ENCODE measurements around the gene JAKMIP1.

- TF ChIP-seq, protein P1, sequence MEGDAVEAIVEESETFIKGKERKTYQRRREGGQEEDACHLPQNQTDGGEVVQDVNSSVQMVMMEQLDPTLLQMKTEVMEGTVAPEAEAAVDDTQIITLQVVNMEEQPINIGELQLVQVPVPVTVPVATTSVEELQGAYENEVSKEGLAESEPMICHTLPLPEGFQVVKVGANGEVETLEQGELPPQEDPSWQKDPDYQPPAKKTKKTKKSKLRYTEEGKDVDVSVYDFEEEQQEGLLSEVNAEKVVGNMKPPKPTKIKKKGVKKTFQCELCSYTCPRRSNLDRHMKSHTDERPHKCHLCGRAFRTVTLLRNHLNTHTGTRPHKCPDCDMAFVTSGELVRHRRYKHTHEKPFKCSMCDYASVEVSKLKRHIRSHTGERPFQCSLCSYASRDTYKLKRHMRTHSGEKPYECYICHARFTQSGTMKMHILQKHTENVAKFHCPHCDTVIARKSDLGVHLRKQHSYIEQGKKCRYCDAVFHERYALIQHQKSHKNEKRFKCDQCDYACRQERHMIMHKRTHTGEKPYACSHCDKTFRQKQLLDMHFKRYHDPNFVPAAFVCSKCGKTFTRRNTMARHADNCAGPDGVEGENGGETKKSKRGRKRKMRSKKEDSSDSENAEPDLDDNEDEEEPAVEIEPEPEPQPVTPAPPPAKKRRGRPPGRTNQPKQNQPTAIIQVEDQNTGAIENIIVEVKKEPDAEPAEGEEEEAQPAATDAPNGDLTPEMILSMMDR (IDR thresholded peaks at IDR 0.05 in 2 of 3, conservative IDR thresholded peaks at IDR 0.05 in 1 of 3; ENCODE audit: borderline replicate concordance in 1 of 3, insufficient read depth in 1 of 3, low read depth in 2 of 3, low read length in 2 of 3), result no peak
- TF ChIP-seq EZH2phosphoT487 (IDR thresholded peaks at IDR 0.05; ENCODE audit: borderline replicate concordance) (no peak), MAX (IDR thresholded peaks at IDR 0.05) (no peak)
These were observed 3.5 kb downstream of the JAKMIP1 start for GRCh38 chr4:6196871-6197270.
